NB4 (cell line): Measurements from ENCODE around the gene SEL1L3.

Source experiments
- DNase-seq: peaks from one replicate; pipeline ENCODE4 v3.0.0; 2010; ENCODE audit warnings: low read depth
- H3K4me3 ChIP-seq: one replicate; pipeline ENCODE4 v1.5.1; 2011; ENCODE audit warnings: mild to moderate bottlenecking, low read depth, low read length, moderate library complexity
- MYC ChIP-seq: IDR thresholded peaks from 2 replicates; pipeline ENCODE4 v1.6.1; 2011; ENCODE audit warnings: low read depth, low read length
- POLR2A ChIP-seq: IDR thresholded peaks from 2 replicates; pipeline ENCODE4 v1.6.1; 2011; ENCODE audit warnings: mild to moderate bottlenecking; ENCODE audit not compliant: insufficient read length; ENCODE audit errors: extremely low read depth
- TF ChIP-seq, protein P1 (sequence below): IDR thresholded peaks from 2 replicates; pipeline ENCODE4 v1.6.1; 2011; ENCODE audit warnings: low read depth, low read length
- TF ChIP-seq, protein P2 (sequence below): IDR thresholded peaks from one replicate; pipeline ENCODE4 v1.5.1; 2012; ENCODE audit warnings: low read depth, low read length

The SEL1L3 gene

DNA sequence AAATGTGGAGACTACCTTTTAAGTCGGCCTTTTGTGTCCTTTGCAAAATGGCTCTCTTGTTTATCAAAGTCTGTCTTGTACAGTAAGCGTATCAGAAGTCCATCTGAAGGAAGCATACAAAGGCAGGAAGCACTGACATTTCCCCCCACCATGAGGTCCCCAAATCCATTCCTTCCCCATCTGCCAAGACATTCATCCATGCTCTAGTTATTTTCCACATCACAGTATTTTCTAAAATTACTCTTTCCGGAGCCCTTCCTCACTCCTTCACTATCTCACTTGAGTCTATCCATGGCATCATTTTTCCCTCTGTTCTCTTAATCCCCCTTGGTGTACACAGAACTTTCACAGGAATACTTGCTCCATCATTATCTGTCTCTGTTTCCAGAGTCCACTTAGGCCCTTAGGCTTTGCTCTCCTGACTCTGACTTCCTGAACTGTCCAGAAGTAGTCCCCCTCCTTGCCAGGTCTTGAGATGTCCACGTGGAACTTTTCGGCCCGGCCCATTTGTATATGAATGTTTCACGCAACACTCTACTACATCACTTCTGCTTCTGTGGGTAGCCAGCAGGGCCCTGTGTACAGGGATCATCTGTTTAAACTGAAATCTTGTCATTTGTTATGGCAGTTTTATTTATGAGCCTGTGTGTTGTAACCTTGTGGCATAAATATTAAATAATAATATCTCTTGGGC is 2.1 kb downstream of the SEL1L3 start:
- TF ChIP-seq MYC (peak; percentile 50; the same call in 1 of the 2 replicates), POLR2A (no peak)
- TF ChIP-seq, protein P1, sequence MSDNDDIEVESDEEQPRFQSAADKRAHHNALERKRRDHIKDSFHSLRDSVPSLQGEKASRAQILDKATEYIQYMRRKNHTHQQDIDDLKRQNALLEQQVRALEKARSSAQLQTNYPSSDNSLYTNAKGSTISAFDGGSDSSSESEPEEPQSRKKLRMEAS = peak; percentile 83
- TF ChIP-seq, protein P2, sequence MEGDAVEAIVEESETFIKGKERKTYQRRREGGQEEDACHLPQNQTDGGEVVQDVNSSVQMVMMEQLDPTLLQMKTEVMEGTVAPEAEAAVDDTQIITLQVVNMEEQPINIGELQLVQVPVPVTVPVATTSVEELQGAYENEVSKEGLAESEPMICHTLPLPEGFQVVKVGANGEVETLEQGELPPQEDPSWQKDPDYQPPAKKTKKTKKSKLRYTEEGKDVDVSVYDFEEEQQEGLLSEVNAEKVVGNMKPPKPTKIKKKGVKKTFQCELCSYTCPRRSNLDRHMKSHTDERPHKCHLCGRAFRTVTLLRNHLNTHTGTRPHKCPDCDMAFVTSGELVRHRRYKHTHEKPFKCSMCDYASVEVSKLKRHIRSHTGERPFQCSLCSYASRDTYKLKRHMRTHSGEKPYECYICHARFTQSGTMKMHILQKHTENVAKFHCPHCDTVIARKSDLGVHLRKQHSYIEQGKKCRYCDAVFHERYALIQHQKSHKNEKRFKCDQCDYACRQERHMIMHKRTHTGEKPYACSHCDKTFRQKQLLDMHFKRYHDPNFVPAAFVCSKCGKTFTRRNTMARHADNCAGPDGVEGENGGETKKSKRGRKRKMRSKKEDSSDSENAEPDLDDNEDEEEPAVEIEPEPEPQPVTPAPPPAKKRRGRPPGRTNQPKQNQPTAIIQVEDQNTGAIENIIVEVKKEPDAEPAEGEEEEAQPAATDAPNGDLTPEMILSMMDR = no peak
- no peak overlapping the region for H3K4me3 ChIP-seq
- DNase-seq = peak; percentile 84

DNA sequence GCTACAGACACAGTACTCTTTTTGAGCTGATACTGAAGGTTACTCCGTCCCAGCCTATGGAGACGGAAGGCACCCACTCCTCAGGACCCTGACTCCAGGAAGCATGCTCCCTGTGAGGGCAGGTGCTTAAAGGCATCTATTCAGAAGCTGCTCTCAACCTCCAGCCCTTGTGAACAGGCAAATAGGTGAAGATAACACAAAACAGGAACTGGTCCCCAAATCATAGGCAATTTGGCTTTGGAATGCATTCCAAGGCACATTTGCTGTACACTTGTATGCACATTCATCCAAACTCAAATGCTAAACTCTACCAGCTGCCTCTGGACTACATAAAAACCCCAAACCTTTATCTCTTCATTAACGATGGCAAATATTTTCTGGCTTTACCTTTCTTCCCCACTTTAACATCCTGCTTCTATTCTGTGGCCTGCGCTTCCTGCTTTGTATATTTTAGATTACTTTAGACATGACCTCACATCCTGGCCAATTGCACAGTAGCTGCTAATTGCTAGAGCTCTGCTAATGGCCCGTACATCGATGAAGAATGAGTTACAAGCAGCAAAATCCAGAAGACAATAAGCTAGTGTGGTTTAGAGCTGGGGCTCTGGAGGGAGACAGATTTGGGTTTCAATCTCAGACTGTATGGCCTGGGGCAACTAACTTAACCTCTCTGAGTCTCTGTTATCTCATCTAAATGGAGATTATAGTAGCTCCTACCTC is 3.2 kb downstream of the SEL1L3 start:
- TF ChIP-seq, protein P2 = no peak
- TF ChIP-seq, protein P1 = no peak
- TF ChIP-seq MYC (no peak), POLR2A (no peak)
- no peak overlapping the region for H3K4me3 ChIP-seq
- peak; percentile 47 for DNase-seq

DNA sequence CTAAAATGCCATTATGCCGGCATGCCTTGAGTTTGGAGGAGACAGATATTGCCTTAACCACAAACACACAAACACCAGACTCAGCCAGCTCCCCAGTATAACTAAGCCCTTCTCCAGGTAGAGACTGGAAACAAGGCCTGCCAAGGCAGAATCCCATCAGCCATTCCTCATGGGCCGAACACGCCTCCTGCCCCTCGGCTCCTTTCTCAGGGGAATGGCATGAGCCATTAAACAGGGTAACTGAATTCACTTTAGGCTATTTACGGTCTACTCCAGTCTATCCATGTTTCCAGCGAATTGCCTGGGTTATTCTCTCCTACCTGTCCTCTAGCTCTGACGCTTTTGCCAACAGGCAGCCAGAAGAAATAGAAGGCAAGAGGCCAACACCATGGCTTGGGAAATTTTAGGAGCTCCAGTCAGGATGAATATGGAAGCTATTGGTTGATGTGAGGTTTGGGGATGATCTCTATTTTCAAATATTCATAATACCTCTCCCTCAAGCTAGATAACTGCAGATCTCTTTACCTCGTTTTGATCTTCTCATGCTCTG is 4.9 kb downstream of the SEL1L3 start:
- DNase-seq = no peak
- H3K4me3 ChIP-seq = no peak overlapping the region
- TF ChIP-seq POLR2A (no peak), MYC (no peak)
- TF ChIP-seq, protein P2 = no peak
- TF ChIP-seq, protein P1 = no peak

DNA sequence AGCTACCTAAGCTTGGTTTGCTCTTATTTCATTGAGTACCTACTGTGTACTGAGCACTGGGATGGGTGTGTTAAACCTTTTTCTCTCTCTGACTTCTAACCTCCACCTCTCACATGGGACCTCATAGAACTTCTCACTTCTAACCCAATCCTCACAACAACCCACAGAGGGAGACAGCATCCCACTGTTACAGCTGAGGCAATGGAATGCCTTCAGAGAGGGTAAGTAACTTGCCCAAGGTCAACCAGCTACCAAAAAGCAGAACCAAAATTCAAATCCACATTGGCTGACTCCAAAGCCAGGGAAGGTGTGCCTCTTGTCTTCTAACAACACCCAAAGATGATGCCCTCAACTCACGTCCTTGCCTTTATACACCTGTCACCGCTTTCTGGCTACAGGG is 5.4 kb downstream of the SEL1L3 start:
- peak; percentile 35 for DNase-seq
- no peak overlapping the region for H3K4me3 ChIP-seq
- TF ChIP-seq MYC (no peak), POLR2A (no peak)
- TF ChIP-seq, protein P1 = no peak
- TF ChIP-seq, protein P2 = peak; percentile 11

DNA sequence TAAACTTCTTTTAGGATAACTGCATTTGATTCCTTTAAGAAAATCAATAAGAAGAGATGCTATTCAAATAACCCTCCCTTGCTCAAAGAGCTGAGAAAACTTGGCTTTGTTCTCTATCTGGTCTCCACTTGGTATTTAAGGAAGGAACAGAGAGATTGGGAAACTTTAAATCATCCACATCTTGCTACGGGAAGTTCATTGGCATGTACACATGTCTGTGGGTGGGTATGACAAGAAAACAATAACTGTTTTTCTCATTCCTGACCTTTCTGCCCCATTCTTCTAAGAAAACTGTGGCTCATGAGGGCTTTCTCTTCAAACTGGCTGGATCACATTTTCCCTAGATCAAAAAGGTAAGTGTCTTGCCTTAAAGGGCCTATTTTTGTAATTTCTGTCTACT is 6.0 kb downstream of the SEL1L3 start:
- no peak for DNase-seq
- TF ChIP-seq POLR2A = no peak
- no peak for TF ChIP-seq MYC
- TF ChIP-seq, protein P2 = no peak
- TF ChIP-seq, protein P1 = no peak
- H3K4me3 ChIP-seq = no peak overlapping the region
